ENCODE measurements around the gene NELFCD. TPM values are rescaled to one million over a fixed set of nuclear protein-coding genes. Genes with fewer than 3 reads are reported as not detected.
A peak's percentile ranks its signal among the peaks of the same experiment; 100 is the strongest.

The NELFCD gene
- total and polyA plus RNA-seq, 10 of the 15 experiments (the other 5 are each of a cell fraction or from before 2014, with no cell fraction given): 8.9 to 109 (median 82.9) TPM

- no peak for TF ChIP-seq ETV6 (conservative IDR thresholded peaks at IDR 0.05 in 1 of 2, IDR thresholded peaks at IDR 0.05 in 1 of 2; ENCODE audit: borderline replicate concordance in 1 of 2, low read depth in 1 of 2)
- no peak for TF ChIP-seq ATF7 (IDR thresholded peaks at IDR 0.05; ENCODE audit: low read depth)
- peak; percentile 99 for TF ChIP-seq GATAD2B (conservative IDR thresholded peaks at IDR 0.05; ENCODE audit: low read depth)
- no peak for TF ChIP-seq CBX3 (IDR thresholded peaks at IDR 0.05; ENCODE audit: borderline replicate concordance, low read depth)
- TF ChIP-seq TCF7 (IDR thresholded peaks at IDR 0.05; ENCODE audit: borderline replicate concordance): no peak
- TF ChIP-seq ZBTB40 (IDR thresholded peaks at IDR 0.05; ENCODE audit: borderline replicate concordance): peak; percentile 65; the same call in 1 of the 2 replicates
- TF ChIP-seq, protein P1, sequence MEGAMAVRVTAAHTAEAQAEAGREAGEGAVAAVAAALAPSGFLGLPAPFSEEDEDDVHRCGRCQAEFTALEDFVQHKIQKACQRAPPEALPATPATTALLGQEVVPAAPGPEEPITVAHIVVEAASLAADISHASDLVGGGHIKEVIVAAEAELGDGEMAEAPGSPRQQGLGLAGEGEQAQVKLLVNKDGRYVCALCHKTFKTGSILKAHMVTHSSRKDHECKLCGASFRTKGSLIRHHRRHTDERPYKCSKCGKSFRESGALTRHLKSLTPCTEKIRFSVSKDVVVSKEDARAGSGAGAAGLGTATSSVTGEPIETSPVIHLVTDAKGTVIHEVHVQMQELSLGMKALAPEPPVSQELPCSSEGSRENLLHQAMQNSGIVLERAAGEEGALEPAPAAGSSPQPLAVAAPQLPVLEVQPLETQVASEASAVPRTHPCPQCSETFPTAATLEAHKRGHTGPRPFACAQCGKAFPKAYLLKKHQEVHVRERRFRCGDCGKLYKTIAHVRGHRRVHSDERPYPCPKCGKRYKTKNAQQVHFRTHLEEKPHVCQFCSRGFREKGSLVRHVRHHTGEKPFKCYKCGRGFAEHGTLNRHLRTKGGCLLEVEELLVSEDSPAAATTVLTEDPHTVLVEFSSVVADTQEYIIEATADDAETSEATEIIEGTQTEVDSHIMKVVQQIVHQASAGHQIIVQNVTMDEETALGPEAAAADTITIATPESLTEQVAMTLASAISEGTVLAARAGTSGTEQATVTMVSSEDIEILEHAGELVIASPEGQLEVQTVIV (IDR thresholded peaks at IDR 0.05; ENCODE audit: borderline replicate concordance, partially characterized antibody): peak; percentile 65
- TF ChIP-seq HDAC6 (IDR thresholded peaks at IDR 0.05; ENCODE audit: unreplicated experiment): no peak
- TF ChIP-seq ZNF24 (IDR thresholded peaks at IDR 0.05): 0 out of 2 replicates have a peak, but pooled peaks have one; percentile 14
- TF ChIP-seq MEF2B (IDR thresholded peaks at IDR 0.05; ENCODE audit: partially characterized antibody, poor library complexity, severe bottlenecking): no peak
- peak; percentile 54 for TF ChIP-seq MYC (IDR thresholded peaks at IDR 0.05; ENCODE audit: insufficient read depth, insufficient read length, insufficient replicate concordance, low read length, severe bottlenecking)
- no peak for TF ChIP-seq JUNB (IDR thresholded peaks at IDR 0.05)
- TF ChIP-seq EED (IDR thresholded peaks at IDR 0.05; ENCODE audit: low read depth): peak; percentile 14
- peak; percentile 92 for TF ChIP-seq NFYB (IDR thresholded peaks at IDR 0.05; ENCODE audit: insufficient read depth, low read depth, low read length)
- no peak for TF ChIP-seq ZNF274 (IDR thresholded peaks at IDR 0.05; ENCODE audit: insufficient read depth, insufficient read length)
- no peak for TF ChIP-seq CEBPB (IDR thresholded peaks at IDR 0.05; ENCODE audit: borderline replicate concordance in 1 of 2, low read depth in 2 of 2, low read length in 2 of 2)
- TF ChIP-seq NFXL1 (IDR thresholded peaks at IDR 0.05; ENCODE audit: borderline replicate concordance): no peak
- no peak for TF ChIP-seq RCOR1 (conservative IDR thresholded peaks at IDR 0.05; ENCODE audit: low read depth, low read length)
- peak; percentile 84 for TF ChIP-seq PML (IDR thresholded peaks at IDR 0.05; ENCODE audit: low read length)
- no peak; the same call in 1 of the 2 replicates for TF ChIP-seq ASH2L (IDR thresholded peaks at IDR 0.05; ENCODE audit: borderline replicate concordance, low read depth)
- TF ChIP-seq SUZ12 (IDR thresholded peaks at IDR 0.05; ENCODE audit: unreplicated experiment): no peak
- peak; percentile 75; the same call in 1 of the 2 replicates for TF ChIP-seq CHD1 (IDR thresholded peaks at IDR 0.05; ENCODE audit: low read depth, low read length)
- peak in 1 of 2 experiments; percentile 17; a peak in 2 of 4 replicates for TF ChIP-seq IKZF2 (IDR thresholded peaks at IDR 0.05)
Measured at GRCh38 chr20:59032023-59032712, 51.1 kb downstream of the NELFCD start, which contains the start of gene ATP5F1E (continued).
